GM18502 (cell line): ENCODE data around the gene RAB6B.

Experiments
- ATAC-seq: cut with Tn5 transposase; IDR thresholded peaks from one replicate; pipeline ENCODE4 v1.9.1; 2021; ENCODE audit warnings: mild to moderate bottlenecking; ENCODE audit not compliant: unreplicated experiment, poor library complexity

RAB6B gene

GRCh38 chr3:133882986-133883586 lies 12.6 kb downstream of the RAB6B start:
- ATAC-seq: no peak

- ATAC-seq: no peak
Observed at GRCh38 chr3:133881939-133882825, 13.5 kb downstream of the RAB6B start.

GRCh38 chr3:133881492-133881891 lies 14.2 kb downstream of the RAB6B start:
- no peak for ATAC-seq

- no peak for ATAC-seq
Observed at GRCh38 chr3:133880886-133881455, 14.7 kb downstream of the RAB6B start.

- no peak for ATAC-seq
Observed at GRCh38 chr3:133880287-133880686, 15.4 kb downstream of the RAB6B start.

GRCh38 chr3:133878518-133878917 lies 17.2 kb downstream of the RAB6B start:
- no peak for ATAC-seq

- no peak for ATAC-seq
Observed at GRCh38 chr3:133877221-133877620, 18.5 kb downstream of the RAB6B start.

- ATAC-seq: no peak
Observed at GRCh38 chr3:133874761-133875438, 20.8 kb downstream of the RAB6B start.

- ATAC-seq: no peak
Observed at GRCh38 chr3:133874344-133874743, 21.3 kb downstream of the RAB6B start.

- no peak for ATAC-seq
Observed at GRCh38 chr3:133872781-133873180, 22.9 kb downstream of the RAB6B start.

GRCh38 chr3:133872161-133872560 lies 23.5 kb downstream of the RAB6B start:
- ATAC-seq: no peak

GRCh38 chr3:133871368-133872090 lies 24.2 kb downstream of the RAB6B start:
- ATAC-seq: no peak

GRCh38 chr3:133870822-133871221 lies 24.9 kb downstream of the RAB6B start:
- ATAC-seq: no peak

GRCh38 chr3:133869586-133869985 lies 26.1 kb downstream of the RAB6B start:
- no peak for ATAC-seq

GRCh38 chr3:133868758-133869475 lies 26.8 kb downstream of the RAB6B start:
- ATAC-seq: no peak

GRCh38 chr3:133868186-133868585 lies 27.5 kb downstream of the RAB6B start:
- no peak for ATAC-seq

GRCh38 chr3:133866141-133866540 lies 29.5 kb downstream of the RAB6B start:
- ATAC-seq: no peak

GRCh38 chr3:133865136-133865855 lies 30.4 kb downstream of the RAB6B start:
- no peak for ATAC-seq

GRCh38 chr3:133864616-133865015 lies 31.1 kb downstream of the RAB6B start:
- no peak for ATAC-seq
